ENCODE measurements around the gene SLC4A3.

- TF ChIP-seq EZH2phosphoT487 (IDR thresholded peaks at IDR 0.05), result no peak
- TF ChIP-seq CTCF (IDR thresholded peaks at IDR 0.05), result no peak
- no peak for TF ChIP-seq EZH2 (IDR thresholded peaks at IDR 0.05)
These were observed 46.1 kb upstream of the SLC4A3 start for GRCh38 chr2:219581346-219581745.

Data from neural progenitor cell (in vitro differentiated cells).